IPS-20b (cell line): ENCODE results near the gene C1orf56.

Source experiments
- H3K27ac ChIP-seq: one replicate; pipeline ENCODE4 v1.5.1; 2013; ENCODE audit warnings: low read length
- H3K27me3 ChIP-seq: 2 replicates; pipeline ENCODE4 v1.6.1; 2013; ENCODE audit warnings: mild to moderate bottlenecking, low read length, inconsistent platforms; ENCODE audit not compliant: insufficient read depth
- H3K36me3 ChIP-seq: 2 replicates; pipeline ENCODE4 v1.6.1; 2013; ENCODE audit warnings: low read depth, mild to moderate bottlenecking, inconsistent platforms, low read length, moderate library complexity; ENCODE audit not compliant: insufficient read depth
- H3K4me1 ChIP-seq: 2 replicates; pipeline ENCODE4 v1.6.1; 2013; ENCODE audit warnings: mild to moderate bottlenecking, control low read depth, inconsistent platforms, low read length, moderate library complexity; ENCODE audit not compliant: insufficient read depth
- H3K4me3 ChIP-seq: 2 replicates; pipeline ENCODE4 v1.5.1; 2013; ENCODE audit warnings: mild to moderate bottlenecking, low read length, inconsistent platforms
- H3K9ac ChIP-seq: 2 replicates; pipeline ENCODE4 v1.6.1; 2013; ENCODE audit warnings: low read depth, mild to moderate bottlenecking, inconsistent platforms, low read length, moderate library complexity
- H3K9me3 ChIP-seq: 2 replicates; pipeline ENCODE4 v1.6.1; 2013; ENCODE audit warnings: mild to moderate bottlenecking, low read depth, low read length, inconsistent platforms; ENCODE audit not compliant: insufficient read depth

The C1orf56 gene

DNA sequence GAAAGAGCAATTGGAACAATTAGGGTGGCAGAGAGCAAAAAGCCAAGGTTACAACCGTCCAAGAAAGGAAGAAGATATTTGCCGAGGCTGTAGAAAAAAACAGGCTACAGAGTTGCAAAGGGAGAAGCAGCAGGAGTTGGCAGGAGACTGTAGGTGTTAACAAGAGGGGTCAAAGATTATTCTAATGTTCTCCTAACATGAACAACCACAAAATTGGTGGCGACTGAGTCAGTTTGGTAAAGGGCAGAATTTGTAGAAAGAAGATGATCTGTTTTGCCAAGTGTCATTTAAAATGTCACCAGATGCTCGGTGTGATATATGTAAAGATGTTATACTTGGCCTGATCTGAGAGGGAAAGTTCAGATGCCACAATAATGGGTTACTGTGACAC, 39.7 kb upstream of the C1orf56 start:
- H3K4me3 ChIP-seq = peak overlapping the region; percentile 92

DNA sequence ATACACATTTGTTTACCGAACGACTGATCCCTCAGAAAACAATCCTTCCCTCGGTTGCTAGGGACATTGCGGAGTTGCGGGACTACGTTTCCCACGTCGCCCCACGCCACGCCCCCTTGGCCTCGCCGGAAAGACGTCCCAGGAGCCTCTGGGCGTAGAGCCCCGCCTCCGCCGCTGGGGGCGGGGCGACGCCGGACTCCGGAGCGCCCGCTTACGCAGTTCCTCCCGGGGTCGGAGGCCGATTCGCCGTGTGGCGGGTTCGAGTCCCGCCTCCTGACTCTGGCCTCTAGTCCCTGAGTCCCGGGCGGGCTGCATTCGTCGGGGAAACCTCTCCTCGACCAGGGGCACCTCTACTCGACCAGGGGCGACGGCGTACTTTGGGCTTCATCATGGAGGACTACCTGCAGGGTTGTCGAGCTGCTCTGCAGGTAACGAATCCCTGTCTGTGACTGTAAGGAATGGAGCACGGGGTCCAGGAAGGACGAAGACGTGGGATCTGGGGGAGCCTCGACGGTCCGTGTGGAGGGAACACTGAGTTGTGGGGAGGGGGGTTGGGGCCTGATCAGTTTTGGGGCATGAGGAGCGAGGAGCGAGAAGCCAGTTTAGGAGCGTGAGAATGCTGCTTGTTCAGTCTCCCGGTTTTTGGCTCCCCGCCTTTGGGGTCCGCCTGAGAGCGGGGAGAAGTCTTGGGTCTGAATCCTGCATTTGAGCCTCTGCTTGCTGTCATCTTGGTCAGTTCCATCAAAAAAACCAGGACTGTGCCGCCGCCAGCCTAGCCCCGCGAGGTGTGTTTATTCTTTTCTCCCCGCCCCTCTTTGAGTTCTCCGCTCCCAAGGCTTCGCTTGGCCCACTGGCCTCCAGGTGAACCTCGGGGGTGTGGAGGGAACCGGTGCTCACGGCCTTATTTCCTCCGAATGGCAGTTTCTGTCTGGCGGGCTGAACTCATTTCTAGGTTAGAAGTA, 39.0 kb upstream of the C1orf56 start, which contains the start of gene PRUNE1:
PRUNE1 (plus strand) TSS at position 206 of the 962 bp plus-strand sequence; CDS start at position 390, 184 bp downstream.
- 0 out of 2 replicates have a peak, but pooled peaks cover 4% of the 10 kb centered on the region for H3K36me3 ChIP-seq
- peak within 1 kb of the TSS; percentile 92 for H3K4me3 ChIP-seq
- H3K9ac ChIP-seq = peak within 1 kb of the TSS; percentile 88
- H3K9me3 ChIP-seq = no peaks in the 10 kb centered on the region
- peaks cover 20% of the 10 kb centered on the region for H3K4me1 ChIP-seq
- H3K27me3 ChIP-seq = no peaks in the 10 kb centered on the region
- no peak within 1 kb of the TSS for H3K27ac ChIP-seq

More for the DNA sequence above, 39.7 kb upstream of the C1orf56 start:
- no peaks in the 10 kb centered on the region for H3K27me3 ChIP-seq
- H3K9ac ChIP-seq = peak overlapping the region; percentile 35; the same call in 1 of the 2 replicates
- no peaks in the 10 kb centered on the region for H3K36me3 ChIP-seq
- H3K9me3 ChIP-seq = no peaks in the 10 kb centered on the region
- no peak overlapping the region for H3K27ac ChIP-seq
- H3K4me1 ChIP-seq = peaks cover 20% of the 10 kb centered on the region

DNA sequence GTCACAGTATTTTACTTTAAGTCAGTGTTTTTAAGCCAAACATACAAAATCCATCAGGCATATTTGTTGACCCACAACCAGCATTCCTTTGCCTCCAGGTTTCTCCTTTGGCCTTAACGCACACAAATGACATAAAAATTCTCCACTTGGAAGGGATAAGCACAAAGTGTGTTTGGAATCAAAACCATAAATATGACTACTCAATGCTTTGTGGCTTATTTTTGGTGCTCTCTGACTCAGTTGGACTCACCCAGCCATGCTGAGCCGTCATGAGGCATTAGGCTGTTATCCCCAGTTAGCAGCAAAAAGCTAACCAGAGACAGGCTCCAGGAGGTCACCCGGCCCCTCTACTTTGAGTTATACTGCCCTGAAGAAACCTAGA, 38.4 kb upstream of the C1orf56 start:
- Histone ChIP-seq H3K4me3 (peak overlapping the region; percentile 92), H3K27ac (no peak overlapping the region), H3K4me1 (peaks cover 20% of the 10 kb centered on the region), H3K9ac (peak overlapping the region; percentile 88), H3K36me3 (0 out of 2 replicates have a peak, but pooled peaks cover 4% of the 10 kb centered on the region), H3K9me3 (no peaks in the 10 kb centered on the region), H3K27me3 (no peaks in the 10 kb centered on the region)

DNA sequence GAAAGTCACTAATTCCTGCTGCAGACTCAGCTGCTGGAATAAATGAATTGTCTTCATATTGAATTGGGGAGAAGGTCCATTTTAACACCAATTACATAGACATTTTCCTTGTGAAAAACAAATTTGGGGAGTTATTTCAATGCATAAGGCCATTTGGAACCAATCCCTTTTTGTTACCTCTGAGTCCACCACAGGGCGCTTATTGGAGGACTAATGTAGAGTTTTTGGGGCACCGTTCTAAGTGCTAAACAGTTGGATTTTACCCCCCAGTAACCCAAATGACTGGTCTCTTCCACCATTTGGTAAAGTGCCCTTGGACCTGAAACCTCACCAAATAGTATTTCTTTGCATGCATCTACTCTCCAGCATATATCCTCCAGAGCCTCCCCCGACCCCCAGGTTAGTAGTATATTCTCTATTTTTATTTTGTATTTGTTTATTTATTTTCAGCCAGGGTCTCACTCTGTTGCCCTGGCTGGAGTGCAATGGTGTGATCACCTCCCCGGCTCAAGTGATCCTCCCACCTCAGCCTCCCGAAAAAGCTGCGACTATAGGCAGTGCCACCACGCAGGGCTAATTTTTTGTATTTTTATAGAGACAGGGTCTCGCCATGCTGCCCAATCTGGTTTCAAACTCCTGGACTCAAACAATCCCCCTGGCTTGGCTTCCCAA, 37.7 kb upstream of the C1orf56 start:
- Histone ChIP-seq H3K4me1 (peaks cover 20% of the 10 kb centered on the region), H3K27ac (no peak overlapping the region), H3K27me3 (no peaks in the 10 kb centered on the region), H3K9me3 (no peaks in the 10 kb centered on the region), H3K4me3 (peak overlapping the region; percentile 92; the same call in 1 of the 2 replicates), H3K36me3 (0 out of 2 replicates have a peak, but pooled peaks cover 4% of the 10 kb centered on the region), H3K9ac (peak overlapping the region; percentile 88; the same call in 1 of the 2 replicates)

DNA sequence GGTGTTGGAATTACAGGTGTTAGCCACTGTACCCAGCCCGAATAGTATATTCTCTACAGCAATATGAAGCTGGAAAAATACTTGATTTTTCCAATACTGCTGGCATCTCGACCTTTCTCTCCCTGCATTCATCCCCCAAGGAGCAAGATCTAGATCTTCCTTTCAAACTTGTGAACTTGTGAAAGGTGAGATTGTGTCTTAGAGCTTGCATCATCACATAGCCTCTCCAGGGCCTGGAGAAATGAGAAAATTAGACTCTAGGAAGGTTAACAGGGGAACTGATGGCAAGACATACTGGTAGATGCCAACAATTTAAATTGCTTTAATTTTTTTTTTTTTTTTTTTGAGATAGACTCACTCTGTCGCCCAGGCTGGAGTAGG, 37.2 kb upstream of the C1orf56 start:
- no peak overlapping the region for H3K4me3 ChIP-seq
- 0 out of 2 replicates have a peak, but pooled peaks cover 4% of the 10 kb centered on the region for H3K36me3 ChIP-seq
- H3K9me3 ChIP-seq = no peaks in the 10 kb centered on the region

DNA sequence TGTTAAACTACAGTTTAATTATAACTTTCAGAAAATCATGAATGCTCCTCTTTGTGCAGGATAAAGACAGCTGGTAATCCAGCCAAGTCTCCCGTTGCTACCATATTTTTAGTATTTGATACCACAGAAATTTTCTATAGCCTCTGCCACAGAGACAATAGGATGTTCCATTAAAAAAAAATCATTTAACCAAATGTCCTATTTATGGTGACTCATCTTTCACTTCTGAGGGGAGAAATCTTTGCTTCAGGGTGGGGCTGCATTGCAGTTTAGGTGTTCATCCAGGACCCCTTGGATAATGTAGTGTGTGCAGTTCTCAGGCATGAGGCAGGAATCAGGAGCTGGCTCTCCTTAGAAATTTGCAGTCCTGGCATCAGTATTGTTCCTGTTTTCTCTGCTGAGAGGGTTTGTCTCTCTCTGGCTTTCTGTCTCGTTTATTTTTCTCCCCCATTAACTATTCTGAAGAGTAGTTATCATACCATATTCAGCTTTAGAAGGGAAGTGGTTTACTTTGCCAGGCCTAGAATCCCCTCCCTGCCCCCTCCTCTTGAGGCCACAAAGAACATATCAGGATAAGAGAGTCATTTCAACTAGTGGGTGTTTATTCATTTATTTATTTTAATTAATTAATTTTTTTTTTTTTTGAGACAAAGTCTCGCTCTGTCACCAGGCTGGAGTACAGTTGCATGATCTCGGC, 36.2 kb upstream of the C1orf56 start:
- H3K27ac ChIP-seq = no peak overlapping the region
- 0 out of 2 replicates have a peak, but pooled peaks cover 4% of the 10 kb centered on the region for H3K36me3 ChIP-seq
- no peaks in the 10 kb centered on the region for H3K9me3 ChIP-seq
- H3K4me3 ChIP-seq = no peak overlapping the region
- no peaks in the 10 kb centered on the region for H3K27me3 ChIP-seq
- no peak overlapping the region for H3K9ac ChIP-seq
- H3K4me1 ChIP-seq = peaks cover 12% of the 10 kb centered on the region; the same call in 1 of the 2 replicates

More for the DNA sequence above, 37.2 kb upstream of the C1orf56 start:
- Histone ChIP-seq H3K9ac (no peak overlapping the region), H3K27ac (no peak overlapping the region), H3K4me1 (peaks cover 20% of the 10 kb centered on the region), H3K27me3 (no peaks in the 10 kb centered on the region)

DNA sequence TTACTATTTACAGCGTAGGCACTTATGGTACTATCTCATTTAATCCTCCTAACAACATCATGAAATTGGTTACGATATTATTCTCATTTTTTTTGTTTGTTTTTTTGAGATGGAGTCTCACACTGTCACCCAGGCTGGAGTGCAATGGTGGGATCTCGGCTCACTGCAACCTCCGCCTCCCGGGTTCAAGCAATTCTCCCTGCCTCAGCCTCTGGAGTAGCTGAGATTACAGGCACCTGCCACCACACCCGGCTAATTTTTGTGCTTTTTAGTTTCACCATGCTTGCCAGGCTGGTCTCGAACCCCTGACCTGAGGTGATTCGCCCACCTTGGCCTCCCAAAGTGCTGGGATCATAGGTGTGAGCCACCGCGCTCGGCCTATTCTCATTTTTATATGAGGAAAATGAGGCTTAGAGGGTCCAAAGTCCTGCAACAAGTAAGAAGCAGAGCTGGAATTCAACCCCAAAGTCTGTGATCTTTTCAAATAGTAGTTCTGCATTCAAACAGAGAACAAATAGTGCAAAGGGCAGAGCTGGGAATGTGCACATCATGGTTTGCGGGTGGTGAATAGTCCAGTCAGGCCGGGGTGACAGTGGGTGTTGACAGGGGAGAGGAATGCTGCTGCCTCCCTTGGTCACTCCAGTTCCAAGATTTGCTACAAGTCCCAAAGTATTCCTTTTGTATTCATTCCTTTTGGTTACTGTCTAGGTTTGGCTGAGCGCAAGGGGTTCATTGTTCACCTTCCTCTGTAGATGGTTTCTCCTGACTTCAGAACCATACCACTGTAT, 34.7 kb upstream of the C1orf56 start:
- Histone ChIP-seq H3K36me3 (peaks cover 7% of the 10 kb centered on the region; the same call in 1 of the 2 replicates), H3K4me1 (peaks cover 7% of the 10 kb centered on the region; the same call in 1 of the 2 replicates), H3K4me3 (no peak overlapping the region), H3K27me3 (no peaks in the 10 kb centered on the region), H3K9me3 (no peaks in the 10 kb centered on the region), H3K9ac (no peak overlapping the region), H3K27ac (no peak overlapping the region)

DNA sequence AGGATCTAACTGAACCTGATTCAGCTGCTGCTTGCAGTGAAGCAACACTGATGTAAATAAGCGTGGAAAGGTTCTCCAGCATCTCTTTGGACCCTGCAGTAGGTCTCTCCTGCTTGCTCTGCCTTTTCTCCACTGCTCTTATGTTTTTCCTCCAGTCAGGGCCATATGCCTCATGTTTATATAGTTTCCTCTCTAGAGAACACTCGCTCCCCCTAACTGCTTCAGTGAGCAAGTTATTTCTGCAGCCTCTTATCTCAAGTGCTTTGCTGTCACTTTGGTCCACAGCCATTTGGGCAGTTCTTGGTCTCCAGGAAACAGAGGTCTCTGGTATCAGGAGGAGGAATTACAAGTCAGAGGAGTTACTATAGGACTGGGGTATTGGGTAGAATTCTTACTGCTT, 34.0 kb upstream of the C1orf56 start:
- Histone ChIP-seq H3K9ac (no peak overlapping the region), H3K36me3 (peaks cover 13% of the 10 kb centered on the region), H3K27me3 (no peaks in the 10 kb centered on the region), H3K4me3 (no peak overlapping the region), H3K27ac (no peak overlapping the region), H3K4me1 (peaks cover 5% of the 10 kb centered on the region; the same call in 1 of the 2 replicates), H3K9me3 (no peaks in the 10 kb centered on the region)

DNA sequence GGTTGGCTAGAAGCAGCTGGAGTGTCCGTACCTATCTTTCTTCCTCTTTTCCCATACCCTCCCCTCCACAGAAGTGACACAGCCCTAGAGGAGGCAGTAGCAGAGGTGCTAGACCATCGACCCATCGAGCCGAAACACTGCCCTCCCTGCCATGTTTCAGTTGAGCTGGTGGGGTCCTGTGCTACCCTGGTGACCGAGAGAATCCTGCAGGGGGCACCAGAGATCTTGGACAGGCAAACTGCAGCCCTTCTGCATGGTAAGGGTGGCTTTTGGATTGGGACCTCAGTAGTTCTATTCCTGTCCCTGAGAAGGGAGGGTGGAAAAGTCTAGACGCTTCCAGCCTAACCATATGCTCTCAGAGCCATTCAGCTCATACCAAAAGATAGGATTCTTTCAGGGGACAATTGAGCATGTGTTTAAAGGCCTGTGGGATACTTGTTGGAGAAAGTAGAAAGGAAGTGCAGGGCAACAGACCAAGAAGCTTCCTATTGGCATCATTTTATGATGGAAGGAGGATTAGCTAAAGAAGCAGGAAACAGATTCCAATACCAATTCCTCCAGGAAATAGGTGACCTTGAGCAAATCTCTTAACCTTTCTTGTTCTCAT, 22.9 kb upstream of the C1orf56 start:
- Histone ChIP-seq H3K9me3 (no peaks in the 10 kb centered on the region), H3K36me3 (peaks cover 38% of the 10 kb centered on the region), H3K27ac (no peak overlapping the region), H3K9ac (no peak overlapping the region), H3K4me1 (no peaks in the 10 kb centered on the region), H3K27me3 (no peaks in the 10 kb centered on the region), H3K4me3 (no peak overlapping the region)

DNA sequence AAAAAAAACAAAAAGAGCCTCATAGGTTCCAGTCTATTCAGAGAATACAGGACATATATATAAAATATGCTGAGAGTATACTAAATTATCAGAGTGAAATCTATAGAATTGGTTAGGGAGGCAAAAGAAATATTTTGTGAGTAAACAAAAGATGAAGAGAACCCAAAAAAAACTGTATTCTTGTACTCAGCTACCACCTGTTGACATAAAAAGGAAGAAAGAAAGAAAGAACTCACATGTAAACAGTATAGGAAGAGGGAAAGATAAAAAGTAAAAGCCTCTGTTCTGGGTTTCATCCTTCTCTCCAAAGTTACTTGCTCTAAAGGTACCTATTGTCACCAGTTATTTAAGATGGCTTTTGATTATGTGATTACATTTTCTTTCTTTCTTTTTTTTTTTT, 21.1 kb upstream of the C1orf56 start:
- Histone ChIP-seq H3K27ac (no peak overlapping the region), H3K9ac (no peak overlapping the region), H3K36me3 (peaks cover 45% of the 10 kb centered on the region), H3K4me1 (no peaks in the 10 kb centered on the region), H3K4me3 (no peak overlapping the region), H3K27me3 (no peaks in the 10 kb centered on the region), H3K9me3 (no peaks in the 10 kb centered on the region)
